Lung (tissue), 12 donors: ENCODE measurements around the gene EPB41L4A. TPM values are rescaled to one million over a fixed set of nuclear protein-coding genes. Genes with fewer than 3 reads are reported as not detected.

Source experiments
- ATAC-seq: fragments of 200-7000 bp; cut with Tn5 transposase; one replicate; pipeline ENCODE4 v1.9.1; 2020; ENCODE audit warnings: moderate number of reproducible peaks; ENCODE audit not compliant: insufficient read depth, low FRiP score
- DNase-seq, 3 donors: peaks; one replicate each; pipeline ENCODE4 v3.0.0-alpha.2; 2013 to 2017
- H3K27ac ChIP-seq, 2 donors: one replicate each; pipeline ENCODE4 v1.5.1; 2013; ENCODE audit warnings: mild to moderate bottlenecking in 2 of 2, moderate library complexity in 2 of 2, control low read depth in 1 of 2, inconsistent platforms in 1 of 2, low read depth in 1 of 2, low read length in 1 of 2
- H3K27me3 ChIP-seq, 3 donors: one replicate each; pipeline ENCODE4 v1.5.1; 2013; ENCODE audit warnings: low read length in 2 of 3; ENCODE audit not compliant: control insufficient read depth in 3 of 3, insufficient read depth in 3 of 3
- H3K36me3 ChIP-seq, 4 donors: one replicate each; pipeline ENCODE4 v1.5.1; 2013; ENCODE audit warnings: low read length in 4 of 4, mild to moderate bottlenecking in 1 of 4, moderate library complexity in 1 of 4; ENCODE audit not compliant: control insufficient read depth in 4 of 4, insufficient read depth in 4 of 4
- H3K4me1 ChIP-seq, 5 donors: one replicate each; pipeline ENCODE4 v1.5.1; 2013; ENCODE audit warnings: low read length in 5 of 5, mild to moderate bottlenecking in 2 of 5, moderate library complexity in 1 of 5; ENCODE audit not compliant: control insufficient read depth in 5 of 5, insufficient read depth in 5 of 5
- H3K4me3 ChIP-seq: one replicate; pipeline ENCODE4 v1.5.1; 2013; ENCODE audit warnings: mild to moderate bottlenecking, control low read depth, moderate library complexity
- H3K9ac ChIP-seq, 2 donors: one replicate each; pipeline ENCODE4 v1.5.1; 2013; ENCODE audit warnings: low read length in 2 of 2, control low read depth in 1 of 2; ENCODE audit not compliant: insufficient read depth in 1 of 2
- H3K9me3 ChIP-seq, 4 donors: one replicate each; pipeline ENCODE4 v1.5.1; 2013; ENCODE audit warnings: low read length in 3 of 4, mild to moderate bottlenecking in 1 of 4, moderate library complexity in 1 of 4; ENCODE audit not compliant: control insufficient read depth in 4 of 4, insufficient read depth in 3 of 4
- CTCF ChIP-seq: IDR thresholded peaks from 2 replicates; pipeline ENCODE4 v1.5.1; 2012; ENCODE audit warnings: mild to moderate bottlenecking; ENCODE audit errors: control extremely low read depth, extremely low read depth
- WGBS, 2 donors: extraction: QIAGEN DNeasy Blood & Tissue Kit; methylation state at CpG; one replicate each; pipeline ENCODE4 v1.1.7; 2013; 5-methylcytosine and 5-hydroxymethylcytosine counted together
- polyA plus RNA-seq, 2 donors: library from polyadenylated mRNA; stranded (reverse); fragments of 200-250 nt; gene quantifications; one replicate each; pipeline ENCODE4 v1.2.1, GENCODE V29; 2013
- total RNA-seq, 2 donors: library from RNA; depleted of rRNA in 1 of 2; stranded (reverse); fragments of >200 nt in 1 of 2; gene quantifications; one replicate each; pipeline ENCODE4 v1.2.1, GENCODE V29; 2014 to 2021
- donor health status: control.
- donor health status: control.
- donor health status: Bipolar disorder and iron deficiency.
- donor health status: healthy.
- donor health status: DM: yes; HTN: yes; CAD: no.

The EPB41L4A gene
- total and polyA plus RNA-seq, 4 donors, result 4.6 to 44.5 (median 14.9) TPM

DNA sequence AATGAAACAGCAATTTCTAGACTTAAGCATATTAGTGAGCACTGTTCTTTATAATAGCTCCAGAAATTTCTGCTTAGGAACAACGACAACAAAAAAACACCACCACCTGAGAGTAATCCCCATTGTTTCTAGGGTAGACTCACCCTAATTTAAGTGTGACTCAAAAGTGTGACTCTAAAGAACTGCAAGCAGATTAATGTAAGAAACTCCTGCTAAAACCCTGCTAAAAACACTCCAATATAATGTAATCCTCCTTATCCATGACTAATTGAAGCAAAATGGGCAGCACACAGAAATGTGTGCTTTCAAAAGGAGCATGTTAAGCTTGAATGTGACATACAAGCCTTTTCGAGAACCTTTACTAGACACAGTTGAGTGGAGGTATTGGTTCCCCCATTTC lies 296.0 kb downstream of the EPB41L4A start:
- H3K27me3 ChIP-seq, result no peaks in the 10 kb centered on the region
- ATAC-seq (no peak), DNase-seq (no peak)
- no peak overlapping the region for H3K27ac ChIP-seq
- no peak overlapping the region for H3K4me3 ChIP-seq
- peaks cover 0 to 3% (median 0%) of the 10 kb centered on the region in 4 donors for H3K9me3 ChIP-seq
- no peaks in the 10 kb centered on the region for H3K36me3 ChIP-seq
- no peak overlapping the region for H3K9ac ChIP-seq
- no peaks in the 10 kb centered on the region for H3K4me1 ChIP-seq
- 96% methylated on average over 2 of the region's 2 CpGs for WGBS, 2 donors
- no peak for TF ChIP-seq CTCF

GRCh38 chr5:112122353-112122752 lies 296.7 kb downstream of the EPB41L4A start:
- no peak for ATAC-seq
- TF ChIP-seq CTCF, result no peak
- WGBS, 2 donors, result 96 to 98% methylated on average over 3 of the region's 3 CpGs

GRCh38 chr5:112121258-112121657 lies 297.8 kb downstream of the EPB41L4A start:
- H3K27ac ChIP-seq, result no peak overlapping the region
- no peaks in the 10 kb centered on the region for H3K27me3 ChIP-seq
- H3K36me3 ChIP-seq, result no peaks in the 10 kb centered on the region
- no peak overlapping the region for H3K4me3 ChIP-seq
- WGBS, 2 donors, result 95 to 97% methylated on average over 3 of the region's 3 CpGs
- H3K9me3 ChIP-seq, result peaks cover 0 to 3% (median 0%) of the 10 kb centered on the region in 4 donors
- TF ChIP-seq CTCF, result no peak
- DNase-seq (no peak), ATAC-seq (no peak)
- H3K4me1 ChIP-seq, result peaks cover 0 to 4% (median 0%) of the 10 kb centered on the region in 5 donors
- no peak overlapping the region for H3K9ac ChIP-seq

More at GRCh38 chr5:112122353-112122752, 296.7 kb downstream of the EPB41L4A start:
- Histone ChIP-seq H3K9me3 (peaks cover 0 to 3% (median 0%) of the 10 kb centered on the region in 4 donors), H3K9ac (no peak overlapping the region), H3K27ac (no peak overlapping the region), H3K27me3 (no peaks in the 10 kb centered on the region), H3K4me1 (peaks cover 0 to 4% (median 0%) of the 10 kb centered on the region in 5 donors), H3K4me3 (no peak overlapping the region), H3K36me3 (no peaks in the 10 kb centered on the region)
- no peak for DNase-seq

GRCh38 chr5:112119969-112120368 lies 299.1 kb downstream of the EPB41L4A start:
- no peak for TF ChIP-seq CTCF
- Histone ChIP-seq H3K36me3 (no peaks in the 10 kb centered on the region), H3K9ac (no peak overlapping the region), H3K27me3 (no peaks in the 10 kb centered on the region), H3K27ac (no peak overlapping the region), H3K4me1 (peaks cover 0 to 4% (median 0%) of the 10 kb centered on the region in 5 donors), H3K9me3 (peaks cover 0 to 3% (median 0%) of the 10 kb centered on the region in 4 donors), H3K4me3 (no peak overlapping the region)
- 82 to 89% methylated on average over 2 of the region's 2 CpGs for WGBS, 2 donors
- DNase-seq, result no peak
- no peak for ATAC-seq
